Measurements from ENCODE around the gene EDDM3A. TPM values are rescaled to one million over a fixed set of nuclear protein-coding genes. Genes with fewer than 3 reads are reported as not detected.

The EDDM3A gene
- total and polyA plus RNA-seq, 2 experiments from 2014 or later = not detected

GRCh38 chr14:20787025-20787424, 41.3 kb downstream of the EDDM3A start (continued):
- TF ChIP-seq NANOG (IDR thresholded peaks at IDR 0.05; ENCODE audit: borderline replicate concordance) = no peak
- TF ChIP-seq ETS1 (IDR thresholded peaks at IDR 0.05) = no peak
- TF ChIP-seq STAT1 (IDR thresholded peaks at IDR 0.05; ENCODE audit: unreplicated experiment) = no peak
- no peak for TF ChIP-seq EZH2phosphoT487 (IDR thresholded peaks at IDR 0.05; ENCODE audit: unreplicated experiment)
- TF ChIP-seq CREB1 (CRISPR knock-in tag; IDR thresholded peaks at IDR 0.05; ENCODE audit: low read depth) = no peak
- TF ChIP-seq EZH2 (IDR thresholded peaks at IDR 0.05; ENCODE audit: low read depth, unreplicated experiment) = no peak

- no peaks in the 10 kb centered on the region for H3F3A ChIP-seq (replicated peaks; ENCODE audit: low read depth)
- H3K4me1 ChIP-seq (ENCODE audit: insufficient read depth) = peaks cover 4% of the 10 kb centered on the region
- no peaks in the 10 kb centered on the region; the same call in 2 of the 3 replicates for H3K9me3 Mint-ChIP-seq
- H3K4me2 ChIP-seq = no peak overlapping the region
- peaks cover 24% of the 10 kb centered on the region for H3K4me1 Mint-ChIP-seq
- no peak overlapping the region for H3K27ac Mint-ChIP-seq
- DNase-seq (ENCODE audit: low spot score) = no peak
- peaks cover 4% of the 10 kb centered on the region for H3K27me3 Mint-ChIP-seq (ENCODE audit: insufficient read depth, low read depth, poor library complexity)
- H3K4me3 Mint-ChIP-seq = no peak overlapping the region
- no peaks in the 10 kb centered on the region for H3K36me3 Mint-ChIP-seq (ENCODE audit: low read depth)
- H4K20me1 ChIP-seq (replicated peaks; ENCODE audit: insufficient read depth) = no peaks in the 10 kb centered on the region
- no peak overlapping the region for H3K4me3 ChIP-seq
- no peak overlapping the region; the same call in 1 of the 2 replicates for H2AFZ ChIP-seq
- no peaks in the 10 kb centered on the region for H3K9me2 ChIP-seq (ENCODE audit: insufficient read depth)
- no peak for ATAC-seq
- no peaks in the 10 kb centered on the region for H3K79me2 ChIP-seq (replicated peaks; ENCODE audit: insufficient read depth)
- H3K27me3 ChIP-seq (ENCODE audit: insufficient read depth) = no peaks in the 10 kb centered on the region
- no peaks in the 10 kb centered on the region for H3K36me3 ChIP-seq (ENCODE audit: insufficient read depth)
- no peak overlapping the region for H3K27ac ChIP-seq (ENCODE audit: low read depth)
- TF ChIP-seq REST (IDR thresholded peaks at IDR 0.05; ENCODE audit: unreplicated experiment) = no peak
- no peak for TF ChIP-seq CTCF (conservative IDR thresholded peaks at IDR 0.05; ENCODE audit: low read depth in 2 of 2)
- no peak for TF ChIP-seq POLR2AphosphoS5 (IDR thresholded peaks at IDR 0.05; ENCODE audit: low read depth)
- TF ChIP-seq NANOG (IDR thresholded peaks at IDR 0.05; ENCODE audit: borderline replicate concordance) = no peak
- TF ChIP-seq EZH2phosphoT487 (IDR thresholded peaks at IDR 0.05; ENCODE audit: unreplicated experiment) = no peak
These were observed 43.6 kb downstream of the EDDM3A start for GRCh38 chr14:20789230-20789813.
